GM19463 (cell line): Measurements from ENCODE around the gene PRKCD.

Source experiments
- ATAC-seq: cut with Tn5 transposase; IDR thresholded peaks from one replicate; pipeline ENCODE4 v1.9.1; 2021; ENCODE audit warnings: mild to moderate bottlenecking, moderate library complexity; ENCODE audit not compliant: unreplicated experiment

The PRKCD gene

DNA sequence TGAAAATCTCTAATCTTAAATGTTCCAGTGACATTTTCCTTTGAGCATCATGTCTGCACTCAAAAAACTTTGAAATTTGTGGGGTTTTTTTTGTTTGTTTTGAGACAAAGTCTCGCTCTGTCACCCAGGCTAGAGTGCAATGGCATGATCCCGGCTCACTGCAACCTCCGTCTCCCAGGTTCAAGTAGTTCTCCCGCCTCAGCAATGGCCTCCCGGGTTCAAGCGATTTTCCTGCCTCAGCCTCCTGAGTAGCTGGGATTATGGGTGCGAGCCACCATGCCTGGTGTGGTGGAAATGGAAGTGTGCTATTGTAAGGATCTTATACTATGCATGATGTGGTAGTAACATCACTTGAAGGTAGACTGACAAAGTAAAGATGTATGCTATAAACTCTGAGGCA is 52.3 kb downstream of the PRKCD start:
- no peak for ATAC-seq

DNA sequence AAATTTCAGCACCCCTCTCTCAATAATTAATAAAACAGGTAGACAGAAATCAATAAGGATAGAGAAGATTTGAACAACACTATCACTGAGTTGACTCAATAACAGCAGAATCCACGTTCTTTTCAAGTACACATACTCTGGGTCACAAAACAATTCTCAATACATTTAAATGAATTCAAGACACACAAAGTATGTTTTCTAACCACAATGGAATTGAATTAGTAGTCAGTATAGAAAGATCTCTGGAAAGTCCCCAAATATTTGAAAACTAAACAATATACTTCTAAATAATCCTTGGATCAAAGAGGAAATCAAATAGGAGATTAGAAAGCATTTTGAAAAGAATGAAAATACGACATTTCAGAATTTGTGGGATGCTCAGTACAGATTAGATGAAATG is 54.8 kb downstream of the PRKCD start:
- no peak for ATAC-seq

- ATAC-seq, result no peak
Measured at GRCh38 chr3:53216723-53217122, 55.7 kb downstream of the PRKCD start.

GRCh38 chr3:53217175-53217574 is 56.2 kb downstream of the PRKCD start:
- no peak for ATAC-seq

- no peak for ATAC-seq
Measured at GRCh38 chr3:53218131-53218530, 57.1 kb downstream of the PRKCD start.

DNA sequence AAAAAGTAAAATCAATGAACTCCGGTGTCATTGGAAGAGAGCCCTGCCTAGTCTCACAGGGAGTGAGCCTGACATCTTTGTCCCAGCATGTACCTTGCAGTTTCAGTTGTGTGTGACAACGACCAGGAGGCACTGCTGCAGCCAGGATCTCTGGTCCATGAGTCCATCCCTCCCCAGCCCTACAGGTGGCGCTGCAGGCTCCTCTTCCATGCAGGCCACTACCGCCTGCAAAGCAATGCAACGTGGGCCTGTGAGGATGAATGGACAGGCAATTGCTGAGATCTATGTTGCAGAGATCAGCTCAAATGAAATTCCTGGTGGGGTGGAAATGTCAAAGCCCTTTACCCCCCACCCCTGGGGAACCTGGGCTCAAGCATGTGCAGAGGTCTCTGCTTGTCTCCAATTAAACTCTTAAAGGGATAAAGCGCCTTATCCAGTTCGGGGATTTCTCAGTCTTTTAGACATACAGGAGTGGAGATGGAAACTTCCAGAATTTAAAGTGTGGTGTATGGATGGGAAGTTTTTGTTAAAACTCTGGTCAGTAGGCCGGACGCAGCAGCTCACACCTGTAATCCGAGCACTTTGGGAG is 59.0 kb downstream of the PRKCD start:
- peak; percentile 96 for ATAC-seq

GRCh38 chr3:53221345-53221744 is 60.3 kb downstream of the PRKCD start:
- ATAC-seq, result no peak

DNA sequence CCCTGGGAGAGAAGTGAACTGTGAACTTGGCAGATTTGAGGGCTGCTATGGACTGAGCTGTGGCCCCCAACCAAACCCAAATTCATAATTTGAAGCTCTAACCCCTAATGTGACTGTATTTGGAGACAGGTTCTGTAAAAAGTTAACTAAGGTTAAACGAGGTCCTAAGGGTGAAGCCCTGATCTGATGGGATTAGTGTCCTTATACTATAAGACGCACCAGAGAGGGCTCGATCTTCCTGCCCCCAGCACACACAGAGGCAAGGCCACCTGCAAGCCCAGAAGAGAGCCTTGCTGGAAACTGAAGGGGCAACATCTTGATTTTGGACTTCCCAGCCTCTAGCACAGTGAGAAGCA is 60.8 kb downstream of the PRKCD start:
- ATAC-seq, result no peak

DNA sequence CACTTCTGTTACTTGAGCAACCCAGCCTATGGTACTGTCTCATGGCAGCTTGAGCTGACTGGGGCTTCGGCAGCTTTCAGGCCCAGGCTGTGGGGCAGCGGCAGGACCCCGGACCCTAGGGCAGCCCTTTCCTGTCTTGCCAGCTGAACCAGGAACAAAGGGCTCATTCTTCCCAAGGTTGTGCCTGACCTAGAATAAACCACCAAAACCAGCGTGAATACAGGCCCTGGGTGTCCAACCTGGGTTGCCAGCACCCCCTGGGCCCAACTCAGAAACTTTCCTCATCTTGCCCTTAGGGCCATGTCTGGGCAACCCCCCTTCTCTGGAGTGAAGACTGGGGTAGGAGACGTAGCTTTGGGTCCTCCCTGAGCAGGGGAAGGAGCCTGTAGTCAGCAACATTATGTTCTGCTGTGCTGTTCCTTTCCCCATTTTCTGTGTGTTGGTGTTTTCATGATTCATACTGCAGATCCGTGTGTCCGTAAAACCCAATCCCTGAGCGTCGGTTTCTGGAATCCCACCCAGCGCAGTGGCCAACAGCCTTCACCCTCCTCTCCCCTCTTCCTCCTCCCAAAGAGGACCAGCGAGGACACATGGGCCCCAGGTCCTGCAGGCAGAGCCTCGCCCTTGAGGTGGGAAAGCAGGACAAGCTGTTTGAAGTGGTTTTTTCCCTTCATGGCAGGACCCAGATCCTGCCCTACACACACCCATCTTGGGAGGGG is 61.3 kb downstream of the PRKCD start:
- ATAC-seq, result no peak

- ATAC-seq, result no peak
Measured at GRCh38 chr3:53223025-53223424, 62.0 kb downstream of the PRKCD start.

DNA sequence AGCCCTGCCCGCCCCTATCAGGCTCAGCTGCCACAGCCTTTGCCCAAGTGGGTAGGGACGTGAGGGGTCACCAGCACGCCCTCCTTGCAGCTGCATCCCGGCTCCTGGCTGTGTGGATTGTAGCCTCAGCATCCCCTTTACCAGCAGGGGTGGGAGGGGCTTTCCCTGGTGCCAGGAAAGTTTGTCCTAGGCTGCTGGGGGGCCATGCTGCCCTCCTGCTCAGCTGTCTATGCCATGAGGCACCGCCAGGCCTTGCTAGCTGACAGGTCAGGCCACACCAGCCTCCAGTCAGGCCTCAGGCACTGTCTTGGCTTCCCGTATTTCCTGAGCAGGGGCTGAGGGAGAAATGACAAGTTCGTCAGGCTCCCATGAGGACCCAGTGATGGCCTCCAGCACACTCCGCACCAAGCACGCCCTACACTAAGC is 62.5 kb downstream of the PRKCD start:
- ATAC-seq, result no peak

- no peak for ATAC-seq
Measured at GRCh38 chr3:53224026-53224425, 63.0 kb downstream of the PRKCD start.

- no peak for ATAC-seq
Measured at GRCh38 chr3:53224536-53224935, 63.5 kb downstream of the PRKCD start.

DNA sequence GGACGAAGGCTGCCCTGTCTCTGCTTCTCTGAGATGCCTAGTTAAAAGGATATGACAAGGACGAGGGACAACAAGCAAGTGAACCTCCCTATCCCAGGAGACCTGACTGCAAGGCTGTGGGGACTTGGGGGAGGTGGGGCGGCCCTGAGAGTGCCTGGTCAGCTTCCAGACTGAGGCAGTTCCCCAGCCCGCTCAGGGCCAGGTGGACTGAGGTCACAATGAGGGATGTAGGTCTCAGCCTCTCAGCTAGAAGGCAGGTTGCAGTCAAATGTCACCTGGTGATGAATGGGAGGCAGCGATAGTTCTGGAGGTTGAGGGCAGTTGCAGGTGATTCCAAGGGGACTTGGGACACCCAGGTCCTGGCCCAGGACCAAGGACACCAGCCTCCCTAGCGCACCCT is 64.2 kb downstream of the PRKCD start:
- no peak for ATAC-seq

DNA sequence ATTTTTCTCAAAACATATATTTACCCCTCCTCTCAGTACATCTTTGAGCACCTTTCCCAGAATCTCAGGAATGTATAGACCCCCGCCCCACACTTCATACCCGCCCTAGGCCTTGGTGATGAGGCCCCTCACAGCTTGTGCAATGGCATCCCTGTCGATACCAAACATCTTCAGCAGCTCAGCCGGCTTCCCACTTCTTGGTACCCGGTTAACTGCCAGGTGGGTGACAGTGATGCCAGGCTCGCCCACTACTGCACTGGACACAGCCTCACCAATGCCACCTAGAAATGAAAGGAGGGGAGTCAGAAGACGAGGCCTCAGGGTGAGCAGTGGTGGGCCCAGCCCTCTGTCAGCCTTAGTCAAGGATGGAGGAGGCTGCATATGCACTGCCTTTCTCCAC is 64.6 kb downstream of the PRKCD start:
- no peak for ATAC-seq

- ATAC-seq, result no peak
Measured at GRCh38 chr3:53226142-53226840, 65.3 kb downstream of the PRKCD start.

DNA sequence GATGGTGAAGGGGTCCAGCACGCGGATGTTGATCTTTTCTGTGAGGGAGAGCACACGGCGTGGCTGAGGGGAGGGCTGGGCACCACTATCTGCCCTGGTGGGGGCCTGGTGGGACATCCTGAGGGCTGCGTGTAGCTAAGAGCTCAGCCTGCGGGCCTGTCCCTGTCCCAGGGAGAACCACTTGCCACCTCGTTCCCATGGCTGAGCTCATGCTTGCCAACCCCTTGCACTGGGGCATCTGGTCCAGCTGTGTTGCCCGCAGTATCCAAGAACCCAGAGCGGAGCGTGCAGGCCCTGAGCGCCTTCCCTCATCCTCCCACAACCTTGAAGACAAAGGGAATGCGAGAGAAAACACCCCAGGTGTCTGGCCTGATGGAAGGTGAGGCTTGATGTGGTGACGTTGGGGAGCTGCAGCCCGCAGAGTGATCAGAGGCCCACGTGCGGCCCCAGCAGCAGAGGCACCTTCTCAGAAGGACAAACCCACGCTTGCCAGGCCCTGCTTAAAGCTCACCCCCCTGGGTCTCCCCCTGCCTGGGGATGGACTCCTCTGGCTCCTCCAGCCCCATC is 65.9 kb downstream of the PRKCD start:
- ATAC-seq, result no peak

- ATAC-seq, result no peak
Measured at GRCh38 chr3:53227993-53228885, 67.2 kb downstream of the PRKCD start.

DNA sequence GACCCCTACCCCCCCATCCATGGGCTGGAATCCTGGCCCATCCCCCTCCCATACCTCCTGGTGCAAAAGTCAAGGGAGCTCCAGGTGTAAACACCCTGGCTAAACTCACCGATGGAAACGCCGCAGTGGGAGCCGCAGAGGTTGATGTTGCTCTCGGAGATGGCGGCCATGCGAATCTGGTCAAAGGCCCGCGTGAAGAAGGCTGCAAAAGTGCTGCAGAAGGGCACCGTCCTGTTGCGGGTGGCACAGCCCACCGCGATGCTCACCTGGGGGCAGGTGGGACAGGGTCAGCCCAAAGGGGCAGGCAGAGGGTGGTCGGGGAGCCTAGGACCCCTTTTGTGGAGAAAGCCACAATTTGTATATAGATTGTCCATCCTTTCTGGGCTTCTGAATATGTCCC is 68.2 kb downstream of the PRKCD start:
- ATAC-seq, result no peak

DNA sequence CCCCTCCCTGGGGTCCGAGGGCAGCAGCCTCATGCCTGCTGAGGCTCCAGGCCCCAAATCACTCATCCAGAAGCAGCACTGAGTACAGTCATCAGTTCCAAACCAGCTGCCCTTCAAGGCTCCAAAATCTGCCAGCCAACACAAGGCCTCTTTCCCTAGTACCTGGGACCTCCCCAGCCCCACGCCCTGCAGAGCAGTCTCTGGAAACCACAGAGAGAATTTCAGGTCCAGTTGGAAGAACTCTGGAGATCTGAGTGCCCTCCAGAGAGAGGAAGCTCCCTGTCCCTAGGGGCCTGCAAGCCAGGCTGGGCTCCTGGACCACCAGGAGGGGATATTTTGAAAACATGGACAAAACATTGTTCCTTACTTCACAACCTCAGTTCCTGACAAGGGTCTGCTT is 68.6 kb downstream of the PRKCD start:
- ATAC-seq, result no peak

DNA sequence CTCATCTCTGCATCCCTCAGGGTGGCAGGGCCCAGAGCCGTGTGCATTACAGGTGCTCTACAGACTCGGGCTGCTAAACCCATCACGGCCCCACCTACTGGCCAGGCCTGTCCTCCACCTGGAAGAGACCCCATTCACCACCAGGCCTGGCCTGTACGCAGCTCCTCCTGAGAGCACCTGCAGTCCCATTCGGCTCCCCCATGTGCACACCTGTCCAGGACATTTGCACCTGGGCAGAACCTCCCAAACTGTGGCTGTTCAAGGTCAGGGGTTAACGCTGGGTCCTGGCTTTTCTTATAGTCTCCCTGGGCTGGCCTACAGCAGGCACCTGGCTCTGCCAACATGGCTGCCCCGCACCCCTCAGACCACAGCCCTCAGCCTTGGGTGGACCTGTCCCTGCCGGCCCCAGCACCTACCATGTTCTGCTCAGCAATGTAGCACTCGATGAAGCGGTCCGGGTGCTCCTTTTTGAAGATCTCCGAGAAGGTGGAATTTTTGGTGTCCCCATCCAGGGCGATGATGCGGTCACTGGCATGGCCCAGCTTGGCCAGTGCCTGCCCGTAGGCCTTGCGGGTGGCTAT is 69.1 kb downstream of the PRKCD start:
- no peak for ATAC-seq
